Lower leg skin (tissue), 4 donors: ENCODE results near the gene PRKAR1B. TPM values are rescaled to one million over a fixed set of nuclear protein-coding genes. Genes with fewer than 3 reads are reported as not detected.

Experiments
- DNase-seq, 2 donors: peaks; one replicate each; pipeline ENCODE4 v3.0.0-alpha.2; 2019; ENCODE audit warnings: low spot score in 2 of 2
- H3K4me3 ChIP-seq: fragments of 200-600 bp; sonication (generic); 2 replicates; pipeline ENCODE4 v1.5.1; 2017; ENCODE audit warnings: mild to moderate bottlenecking, low read depth; ENCODE audit not compliant: poor library complexity, severe bottlenecking
- CTCF ChIP-seq, 3 donors: fragments of 450-650 bp; IDR thresholded peaks; one replicate each; pipeline ENCODE4 v1.5.1; 2016; ENCODE audit warnings: antibody characterized with exemption in 3 of 3, mild to moderate bottlenecking in 3 of 3, moderate library complexity in 2 of 3
- POLR2A ChIP-seq, 2 donors: fragments of 450-650 bp; IDR thresholded peaks; one replicate each; pipeline ENCODE4 v1.6.1; 2016 to 2017; ENCODE audit warnings: antibody characterized with exemption in 2 of 2, mild to moderate bottlenecking in 1 of 2, moderate library complexity in 1 of 2
- WGBS, 2 donors: methylation state at CpG; one replicate each; pipeline ENCODE4 v1.1.5; 2018; 5-methylcytosine and 5-hydroxymethylcytosine counted together
- intact Hi-C: fragments of 100-400 bp; cut with DNase I; formaldehyde crosslinking; loops from one replicate; pipeline ENCODE4 v1.15.0; 2023; ENCODE audit warnings: low total_unique reads
- total RNA-seq, 4 donors: library from RNA; depleted of rRNA; stranded (reverse); fragments of >200 nt; gene quantifications; one replicate each; pipeline ENCODE4 v1.1.0, GENCODE V29; 2016

The PRKAR1B gene
- total RNA-seq, 4 donors from 2014 or later: 7.8 to 16.9 (median 15.0) TPM

- no peak for DNase-seq
- intact Hi-C loops: no loop called here
- 90 to 93% methylated on average over 35 to 39 of the region's 40 CpGs for WGBS, 2 donors
- TF ChIP-seq POLR2A (IDR thresholded peaks at IDR 0.05): no peak
- TF ChIP-seq CTCF (IDR thresholded peaks at IDR 0.05): no peak
- no peak overlapping the region for H3K4me3 ChIP-seq
These were observed 50.7 kb downstream of the PRKAR1B start for GRCh38 chr7:676246-676971.

GRCh38 chr7:674454-675410, 52.3 kb downstream of the PRKAR1B start:
- WGBS, 2 donors: 89 to 91% methylated on average over 16 of the region's 16 CpGs
- no peak overlapping the region for H3K4me3 ChIP-seq
- TF ChIP-seq CTCF (IDR thresholded peaks at IDR 0.05): no peak
- TF ChIP-seq POLR2A (IDR thresholded peaks at IDR 0.05): no peak
- intact Hi-C loops: no loop called here
- DNase-seq: no peak

- H3K4me3 ChIP-seq: no peak overlapping the region
- no peak for DNase-seq
- TF ChIP-seq CTCF (IDR thresholded peaks at IDR 0.05) (no peak), POLR2A (IDR thresholded peaks at IDR 0.05) (no peak)
- WGBS, 2 donors: 89 to 95% methylated on average over 12 to 13 of the region's 13 CpGs
- intact Hi-C loops: no loop called here
These were observed 53.2 kb downstream of the PRKAR1B start for GRCh38 chr7:673681-674453.

- no peak for TF ChIP-seq POLR2A (IDR thresholded peaks at IDR 0.05)
- no peak for TF ChIP-seq CTCF (IDR thresholded peaks at IDR 0.05)
- no peak for DNase-seq
- intact Hi-C loops: no loop called here
- H3K4me3 ChIP-seq: no peak overlapping the region
- WGBS, 2 donors: 91 to 96% methylated on average over 8 of the region's 8 CpGs
These were observed 54.2 kb downstream of the PRKAR1B start for GRCh38 chr7:672891-673290.

GRCh38 chr7:671415-672042, 55.6 kb downstream of the PRKAR1B start:
- TF ChIP-seq POLR2A (IDR thresholded peaks at IDR 0.05) (no peak), CTCF (IDR thresholded peaks at IDR 0.05) (no peak)
- H3K4me3 ChIP-seq: no peak overlapping the region
- WGBS, 2 donors: 90 to 97% methylated on average over 10 of the region's 10 CpGs
- intact Hi-C loops: no loop called here
- no peak for DNase-seq
